ENCODE results near the gene ARFGEF3.

Gene ARFGEF3

GRCh38 chr6:138250513-138251247, 88.9 kb downstream of the ARFGEF3 start:
- H3K4me3 ChIP-seq (replicated peaks; ENCODE audit: low read depth, low read length) = peak overlapping the region; percentile 17
- peak; percentile 97 for DNase-seq (ENCODE audit: low read depth)
- TF ChIP-seq CTCF (IDR thresholded peaks at IDR 0.05; ENCODE audit: low read length, missing control alignments) = no peak

GRCh38 chr6:138253731-138254130, 92.0 kb downstream of the ARFGEF3 start:
- DNase-seq (ENCODE audit: low read depth) = no peak
- no peak overlapping the region for H3K4me3 ChIP-seq (replicated peaks; ENCODE audit: low read depth, low read length)
- TF ChIP-seq CTCF (IDR thresholded peaks at IDR 0.05; ENCODE audit: low read length, missing control alignments) = no peak

- no peak overlapping the region for H3K4me3 ChIP-seq (replicated peaks; ENCODE audit: low read depth, low read length)
- DNase-seq (ENCODE audit: low read depth) = no peak
- no peak for TF ChIP-seq CTCF (IDR thresholded peaks at IDR 0.05; ENCODE audit: low read length, missing control alignments)
These were observed 93.7 kb downstream of the ARFGEF3 start for GRCh38 chr6:138255443-138255842.

- no peak for TF ChIP-seq CTCF (IDR thresholded peaks at IDR 0.05; ENCODE audit: low read length, missing control alignments)
- no peak overlapping the region for H3K4me3 ChIP-seq (replicated peaks; ENCODE audit: low read depth, low read length)
- no peak for DNase-seq (ENCODE audit: low read depth)
These were observed 95.9 kb downstream of the ARFGEF3 start for GRCh38 chr6:138257638-138258040.

GRCh38 chr6:138258197-138258596, 96.5 kb downstream of the ARFGEF3 start:
- no peak for DNase-seq (ENCODE audit: low read depth)
- no peak overlapping the region for H3K4me3 ChIP-seq (replicated peaks; ENCODE audit: low read depth, low read length)
- no peak for TF ChIP-seq CTCF (IDR thresholded peaks at IDR 0.05; ENCODE audit: low read length, missing control alignments)

GRCh38 chr6:138258991-138259390, 97.3 kb downstream of the ARFGEF3 start:
- DNase-seq (ENCODE audit: low read depth) = no peak
- no peak for TF ChIP-seq CTCF (IDR thresholded peaks at IDR 0.05; ENCODE audit: low read length, missing control alignments)
- H3K4me3 ChIP-seq (replicated peaks; ENCODE audit: low read depth, low read length) = no peak overlapping the region

All from fibroblast of pulmonary artery (primary cell).